Fibroblast of lung (primary cell): ENCODE data around the gene SLC25A23. TPM values are rescaled to one million over a fixed set of nuclear protein-coding genes. Genes with fewer than 3 reads are reported as not detected.

Experiments
- DNase-seq, 2 donors: peaks; one replicate each; pipeline versions ENCODE4 v3.0.0 to v3.0.0-alpha.2; 2010; ENCODE audit warnings: low read depth in 2 of 2
- H2AFZ ChIP-seq: 2 replicates; pipeline ENCODE4 v1.5.1; 2012; ENCODE audit warnings: low read length, control low read depth, inconsistent platforms
- H3K27ac ChIP-seq: 2 replicates; pipeline ENCODE4 v1.5.1; 2011; ENCODE audit warnings: low read length, control low read depth; ENCODE audit not compliant: insufficient read depth
- H3K27me3 ChIP-seq: 2 replicates; pipeline ENCODE4 v1.5.1; 2011; ENCODE audit warnings: mild to moderate bottlenecking, low read length; ENCODE audit not compliant: control insufficient read depth, insufficient read depth
- H3K36me3 ChIP-seq: 2 replicates; pipeline ENCODE4 v1.5.1; 2011; ENCODE audit warnings: low read length; ENCODE audit not compliant: control insufficient read depth, insufficient read depth
- H3K4me1 ChIP-seq: 2 replicates; pipeline ENCODE4 v1.5.1; 2011; ENCODE audit warnings: low read length; ENCODE audit not compliant: control insufficient read depth, insufficient read depth; ENCODE audit errors: extremely low read depth
- H3K4me2 ChIP-seq: 2 replicates; pipeline ENCODE4 v1.5.1; 2011; ENCODE audit warnings: low read length, control low read depth; ENCODE audit not compliant: insufficient read depth; ENCODE audit errors: extremely low read depth
- H3K4me3 ChIP-seq, 4 experiments: fragments of 200-600 bp in 1 of 4; sonication (generic) in 1 of 4; replicated peaks in 1 of 4; 2 replicates each; pipeline ENCODE4 v1.5.1; 2011 to 2016; ENCODE audit warnings: low read length in 4 of 4, low read depth in 3 of 4, mild to moderate bottlenecking in 3 of 4, control low read depth in 2 of 4, inconsistent platforms in 1 of 4, mixed read lengths in 1 of 4; ENCODE audit not compliant: insufficient read depth in 1 of 4; ENCODE audit errors: control extremely low read depth in 1 of 4
- H3K79me2 ChIP-seq: 2 replicates; pipeline ENCODE4 v1.5.1; 2012; ENCODE audit warnings: mild to moderate bottlenecking, low read length, inconsistent platforms; ENCODE audit not compliant: control insufficient read depth, insufficient read depth
- H3K9ac ChIP-seq: 2 replicates; pipeline ENCODE4 v1.5.1; 2011; ENCODE audit warnings: mild to moderate bottlenecking, low read length, control low read depth; ENCODE audit not compliant: insufficient read depth
- H3K9me3 ChIP-seq: 2 replicates; pipeline ENCODE4 v1.5.1; 2012; ENCODE audit warnings: low read depth, low read length; ENCODE audit not compliant: control insufficient read depth, insufficient read depth
- H4K20me1 ChIP-seq: 2 replicates; pipeline ENCODE4 v1.5.1; 2011; ENCODE audit warnings: low read length; ENCODE audit not compliant: control insufficient read depth, insufficient read depth; ENCODE audit errors: extremely low read depth
- EZH2 ChIP-seq: IDR thresholded peaks from 2 replicates; pipeline ENCODE4 v1.5.1; 2012; ENCODE audit warnings: low read length, control low read depth, mild to moderate bottlenecking; ENCODE audit errors: missing control alignments
- polyA plus RNA-seq, 2 donors: library from polyadenylated mRNA; depleted of rRNA in 1 of 2; stranded (reverse) in 1 of 2; unstranded in 1 of 2; fragments of >200 nt; gene quantifications; 2 replicates each; pipeline ENCODE4 v1.2.1, GENCODE V29; 2011 to 2012; ENCODE audit warnings: missing spikeins in 1 of 2
- total RNA-seq: library from RNA; depleted of rRNA; stranded (reverse); fragments of >200 nt; gene quantifications from 2 replicates; pipeline ENCODE4 v1.2.1, GENCODE V29; 2014
- TF ChIP-seq, protein P1 (sequence below), 2 donors: IDR thresholded peaks in 1 of 2; conservative IDR thresholded peaks in 1 of 2; 1 replicate in 1 of 2; 2 replicates in 1 of 2; pipeline ENCODE4 v1.5.1; 2011 to 2012; ENCODE audit warnings: low read length in 2 of 2, control low read depth in 1 of 2, inconsistent platforms in 1 of 2, low read depth in 1 of 2, mild to moderate bottlenecking in 1 of 2

The SLC25A23 gene
- total and polyA plus RNA-seq, 2 donors (not counting 1 experiment from before 2014, with no cell fraction given), result 7.9 to 33.9 TPM

DNA sequence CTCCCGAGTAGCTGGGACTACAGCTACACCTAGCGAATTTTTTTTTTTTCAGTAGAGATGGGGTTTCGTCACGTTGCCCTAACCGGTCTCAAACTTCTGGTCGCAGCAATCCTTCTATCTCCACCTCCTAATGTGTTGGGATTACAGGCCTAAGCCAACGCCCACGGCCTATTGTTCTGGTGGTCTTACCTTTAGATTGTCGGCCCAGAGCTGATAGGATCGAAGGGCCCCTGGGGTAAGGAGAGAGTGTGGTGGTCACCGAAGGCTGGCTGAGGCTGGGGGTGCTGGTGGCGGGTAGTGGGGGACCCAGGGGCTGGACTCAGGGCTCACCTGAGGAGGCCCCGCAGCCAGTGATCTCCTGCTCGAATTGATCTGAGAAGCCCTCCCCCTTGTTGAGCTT is 11.5 kb upstream of the SLC25A23 start:
- Histone ChIP-seq H3K27me3 (no peaks in the 10 kb centered on the region), H4K20me1 (no peaks in the 10 kb centered on the region), H3K79me2 (no peaks in the 10 kb centered on the region), H3K4me2 (no peak overlapping the region), H3K4me1 (no peaks in the 10 kb centered on the region), H3K36me3 (no peaks in the 10 kb centered on the region), H3K9ac (no peak overlapping the region), H3K27ac (no peak overlapping the region), H2AFZ (no peak overlapping the region), H3K4me3 (no peak overlapping the region), H3K9me3 (no peaks in the 10 kb centered on the region)
- TF ChIP-seq, protein P1, sequence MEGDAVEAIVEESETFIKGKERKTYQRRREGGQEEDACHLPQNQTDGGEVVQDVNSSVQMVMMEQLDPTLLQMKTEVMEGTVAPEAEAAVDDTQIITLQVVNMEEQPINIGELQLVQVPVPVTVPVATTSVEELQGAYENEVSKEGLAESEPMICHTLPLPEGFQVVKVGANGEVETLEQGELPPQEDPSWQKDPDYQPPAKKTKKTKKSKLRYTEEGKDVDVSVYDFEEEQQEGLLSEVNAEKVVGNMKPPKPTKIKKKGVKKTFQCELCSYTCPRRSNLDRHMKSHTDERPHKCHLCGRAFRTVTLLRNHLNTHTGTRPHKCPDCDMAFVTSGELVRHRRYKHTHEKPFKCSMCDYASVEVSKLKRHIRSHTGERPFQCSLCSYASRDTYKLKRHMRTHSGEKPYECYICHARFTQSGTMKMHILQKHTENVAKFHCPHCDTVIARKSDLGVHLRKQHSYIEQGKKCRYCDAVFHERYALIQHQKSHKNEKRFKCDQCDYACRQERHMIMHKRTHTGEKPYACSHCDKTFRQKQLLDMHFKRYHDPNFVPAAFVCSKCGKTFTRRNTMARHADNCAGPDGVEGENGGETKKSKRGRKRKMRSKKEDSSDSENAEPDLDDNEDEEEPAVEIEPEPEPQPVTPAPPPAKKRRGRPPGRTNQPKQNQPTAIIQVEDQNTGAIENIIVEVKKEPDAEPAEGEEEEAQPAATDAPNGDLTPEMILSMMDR (conservative IDR thresholded peaks at IDR 0.05 in 1 of 2, IDR thresholded peaks at IDR 0.05 in 1 of 2; ENCODE audit: low read depth in 1 of 2, low read length in 2 of 2), result no peak
- no peak for TF ChIP-seq EZH2
- no peak for DNase-seq

DNA sequence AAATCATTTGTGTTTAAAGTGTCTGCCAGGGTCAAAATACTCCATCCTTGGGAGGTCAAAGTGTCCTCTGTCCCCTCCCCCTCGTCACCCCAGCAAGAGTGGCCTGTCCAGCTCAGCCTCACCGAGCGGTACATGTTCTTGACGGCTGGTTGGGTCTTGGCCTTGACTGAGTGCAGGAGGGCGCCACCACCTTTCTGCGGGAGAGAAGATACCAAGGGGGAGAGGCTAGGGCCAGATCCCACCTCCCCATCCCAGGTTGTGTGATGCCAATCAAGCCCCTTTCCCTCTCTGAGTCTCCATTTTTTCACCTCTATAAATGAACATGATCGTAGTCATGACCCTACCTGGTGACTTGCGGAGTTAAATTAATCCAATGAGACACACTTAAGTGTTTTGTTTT is 10.6 kb upstream of the SLC25A23 start:
- H3K79me2 ChIP-seq, result no peaks in the 10 kb centered on the region
- no peaks in the 10 kb centered on the region for H4K20me1 ChIP-seq
- TF ChIP-seq, protein P1 (conservative IDR thresholded peaks at IDR 0.05 in 1 of 2, IDR thresholded peaks at IDR 0.05 in 1 of 2; ENCODE audit: low read depth in 1 of 2, low read length in 2 of 2), result no peak
- TF ChIP-seq EZH2, result no peak
- H3K4me3 ChIP-seq, result no peak overlapping the region
- no peaks in the 10 kb centered on the region for H3K9me3 ChIP-seq
- H3K27me3 ChIP-seq, result peaks cover 3% of the 10 kb centered on the region
- DNase-seq, result no peak
- H3K36me3 ChIP-seq, result no peaks in the 10 kb centered on the region
- no peak overlapping the region for H3K27ac ChIP-seq
- no peak overlapping the region for H3K9ac ChIP-seq
- H3K4me1 ChIP-seq, result no peaks in the 10 kb centered on the region
- H2AFZ ChIP-seq, result no peak overlapping the region
- H3K4me2 ChIP-seq, result no peak overlapping the region

DNA sequence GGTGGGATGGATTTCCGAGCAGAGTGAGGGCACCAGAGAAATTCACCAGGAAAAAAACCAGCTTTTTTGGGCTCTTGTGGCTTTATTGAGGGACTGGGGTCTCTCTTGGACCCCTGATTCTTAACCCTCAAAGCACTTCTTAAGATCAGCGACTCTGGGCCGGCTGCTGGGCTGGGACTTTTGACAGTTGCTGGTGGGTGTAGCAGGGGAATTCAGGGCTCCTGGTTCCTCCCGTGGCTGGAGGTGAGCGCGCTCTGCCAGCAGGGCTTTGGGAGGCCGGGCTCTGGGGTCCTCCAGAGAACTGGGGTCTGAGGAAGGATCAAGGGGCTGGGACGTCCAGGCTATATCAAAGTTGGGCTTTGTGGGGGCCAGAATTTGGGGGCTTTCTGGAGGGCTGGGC is 7.8 kb upstream of the SLC25A23 start:
- H3K4me3 ChIP-seq, result no peak overlapping the region
- no peak for DNase-seq

More for the DNA sequence above, 7.8 kb upstream of the SLC25A23 start:
- Histone ChIP-seq H3K79me2 (no peaks in the 10 kb centered on the region), H3K36me3 (no peaks in the 10 kb centered on the region), H3K9me3 (no peaks in the 10 kb centered on the region), H3K4me2 (no peak overlapping the region), H3K27ac (no peak overlapping the region), H4K20me1 (no peaks in the 10 kb centered on the region), H3K27me3 (peaks cover 7% of the 10 kb centered on the region), H2AFZ (no peak overlapping the region), H3K9ac (no peak overlapping the region), H3K4me1 (no peaks in the 10 kb centered on the region)
- no peak for TF ChIP-seq EZH2
- TF ChIP-seq, protein P1 (conservative IDR thresholded peaks at IDR 0.05 in 1 of 2, IDR thresholded peaks at IDR 0.05 in 1 of 2; ENCODE audit: low read depth in 1 of 2, low read length in 2 of 2), result no peak
